KOPT-K1 (cell line): Measurements from ENCODE around the gene STAG1.
"Not testable (repeated sequence)": the region's sequence is repeated elsewhere in the genome, so short reads cannot be mapped to it uniquely, and the experiment has no call there.

Experiments used
- H3K27ac ChIP-seq: fragments of 200-600 bp; sonication (generic); 2 replicates; pipeline ENCODE4 v1.5.1; 2016; ENCODE audit warnings: antibody characterized with exemption, mild to moderate bottlenecking, low read depth, low read length; ENCODE audit not compliant: poor library complexity, severe bottlenecking
- H3K36me3 ChIP-seq: fragments of 200-600 bp; sonication (generic); 2 replicates; pipeline ENCODE4 v1.5.1; 2017; ENCODE audit warnings: antibody characterized with exemption, mild to moderate bottlenecking, low read length, moderate library complexity; ENCODE audit not compliant: insufficient read depth
- H3K9me3 ChIP-seq: fragments of 200-600 bp; sonication (generic); 2 replicates; pipeline ENCODE4 v1.5.1; 2017; ENCODE audit warnings: antibody characterized with exemption, low read length, mild to moderate bottlenecking; ENCODE audit not compliant: insufficient read depth, poor library complexity, severe bottlenecking

The STAG1 gene

GRCh38 chr3:136630915-136631314 lies 121.3 kb downstream of the STAG1 start:
- peaks cover 17% of the 10 kb centered on the region for H3K9me3 ChIP-seq
- peaks cover 17% of the 10 kb centered on the region for H3K36me3 ChIP-seq
- H3K27ac ChIP-seq = no peak overlapping the region

- Histone ChIP-seq H3K27ac (no peak overlapping the region), H3K36me3 (peaks cover 22% of the 10 kb centered on the region), H3K9me3 (peaks cover 10% of the 10 kb centered on the region)
Measured at GRCh38 chr3:136626493-136626892, 125.7 kb downstream of the STAG1 start.

GRCh38 chr3:136624894-136625815 lies 127.0 kb downstream of the STAG1 start:
- Histone ChIP-seq H3K36me3 (peaks cover 26% of the 10 kb centered on the region), H3K9me3 (peaks cover 10% of the 10 kb centered on the region), H3K27ac (no peak overlapping the region)

GRCh38 chr3:136624371-136624770 lies 127.8 kb downstream of the STAG1 start:
- H3K36me3 ChIP-seq = peaks cover 26% of the 10 kb centered on the region
- H3K27ac ChIP-seq = no peak overlapping the region
- peaks cover 10% of the 10 kb centered on the region for H3K9me3 ChIP-seq

GRCh38 chr3:136621628-136622027 lies 130.6 kb downstream of the STAG1 start:
- Histone ChIP-seq H3K27ac (no peak overlapping the region), H3K36me3 (peaks cover 25% of the 10 kb centered on the region), H3K9me3 (no peaks in the 10 kb centered on the region)

- no peak overlapping the region for H3K27ac ChIP-seq
- no peaks in the 10 kb centered on the region for H3K9me3 ChIP-seq
- peaks cover 25% of the 10 kb centered on the region for H3K36me3 ChIP-seq
Measured at GRCh38 chr3:136620436-136620835, 131.7 kb downstream of the STAG1 start.

- not testable (repeated sequence) for H3K27ac ChIP-seq, H3K9me3 ChIP-seq
- peaks cover 25% of the 10 kb centered on the region for H3K36me3 ChIP-seq
Measured at GRCh38 chr3:136617969-136618525, 134.1 kb downstream of the STAG1 start.

GRCh38 chr3:136617198-136617597 lies 135.0 kb downstream of the STAG1 start:
- Histone ChIP-seq H3K27ac (no peak overlapping the region), H3K36me3 (peaks cover 20% of the 10 kb centered on the region), H3K9me3 (no peaks in the 10 kb centered on the region)

GRCh38 chr3:136612512-136612911 lies 139.7 kb downstream of the STAG1 start:
- no peak overlapping the region for H3K27ac ChIP-seq
- H3K36me3 ChIP-seq = peaks cover 13% of the 10 kb centered on the region; the same call in 1 of the 2 replicates

GRCh38 chr3:136606990-136607389 lies 145.2 kb downstream of the STAG1 start:
- no peak overlapping the region for H3K27ac ChIP-seq
- peaks cover 35% of the 10 kb centered on the region for H3K36me3 ChIP-seq
- no peaks in the 10 kb centered on the region for H3K9me3 ChIP-seq

More at GRCh38 chr3:136612512-136612911, 139.7 kb downstream of the STAG1 start:
- no peaks in the 10 kb centered on the region for H3K9me3 ChIP-seq

- H3K27ac ChIP-seq, H3K9me3 ChIP-seq: not testable (repeated sequence)
- peaks cover 34% of the 10 kb centered on the region for H3K36me3 ChIP-seq
Measured at GRCh38 chr3:136606216-136606615, 146.0 kb downstream of the STAG1 start.

- Histone ChIP-seq H3K9me3 (no peaks in the 10 kb centered on the region), H3K36me3 (peaks cover 44% of the 10 kb centered on the region), H3K27ac (no peak overlapping the region)
Measured at GRCh38 chr3:136604961-136605360, 147.2 kb downstream of the STAG1 start.

GRCh38 chr3:136602818-136603217 lies 149.4 kb downstream of the STAG1 start:
- peaks cover 42% of the 10 kb centered on the region for H3K36me3 ChIP-seq
- no peak overlapping the region for H3K27ac ChIP-seq
- H3K9me3 ChIP-seq = no peaks in the 10 kb centered on the region

- Histone ChIP-seq H3K9me3 (no peaks in the 10 kb centered on the region), H3K27ac (no peak overlapping the region)
Measured at GRCh38 chr3:136595913-136596697, 156.1 kb downstream of the STAG1 start.

GRCh38 chr3:136586580-136586979 lies 165.6 kb downstream of the STAG1 start:
- no peaks in the 10 kb centered on the region for H3K9me3 ChIP-seq
- H3K27ac ChIP-seq = no peak overlapping the region
- peaks cover 21% of the 10 kb centered on the region; the same call in 1 of the 2 replicates for H3K36me3 ChIP-seq

More at GRCh38 chr3:136595913-136596697, 156.1 kb downstream of the STAG1 start:
- peaks cover 35% of the 10 kb centered on the region for H3K36me3 ChIP-seq
